ENCODE results near the gene KPNB1. TPM values are rescaled to one million over a fixed set of nuclear protein-coding genes. Genes with fewer than 3 reads are reported as not detected.
A peak's percentile ranks its signal among the peaks of the same experiment; 100 is the strongest.
"Not testable (repeated sequence)": the region's sequence is repeated elsewhere in the genome, so short reads cannot be mapped to it uniquely, and the experiment has no call there.

The KPNB1 gene
- polyA plus RNA-seq, 2 of the 4 experiments (the other 2 are of a cell fraction) = 315 to 358 TPM

DNA sequence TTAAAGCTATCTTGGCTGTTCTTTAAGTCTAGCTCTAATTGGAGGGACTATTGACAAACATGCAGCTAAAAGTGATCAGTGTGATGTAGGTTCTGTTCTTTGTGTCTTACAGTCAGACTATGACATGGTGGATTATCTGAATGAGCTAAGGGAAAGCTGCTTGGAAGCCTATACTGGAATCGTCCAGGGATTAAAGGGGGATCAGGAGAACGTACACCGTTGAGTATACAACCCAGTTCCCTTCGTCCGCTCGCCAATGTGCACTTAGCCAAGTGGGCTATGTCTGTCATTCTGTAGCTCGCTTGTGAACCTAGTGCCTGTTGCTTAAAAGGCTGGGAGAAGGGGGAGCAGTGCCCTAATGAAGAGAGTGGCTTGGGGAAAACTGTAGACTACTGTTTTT, 28.5 kb downstream of the KPNB1 start:
- DNase-seq (ENCODE audit: low read depth in 1 of 2, low spot score in 1 of 2) (no peak), FAIRE-seq (no peak), ATAC-seq (no peak)
- H3K9me3 ChIP-seq = no peaks in the 10 kb centered on the region
- CTCF ChIA-PET = interaction anchor here (0.6 to 9.4 kb wide), 9 partner anchors 14 to 129 kb away, joined by 3 to 106 read pairs (median 4); no protein-coding TSS in a partner anchor
- no peaks in the 10 kb centered on the region for H3K4me1 ChIP-seq
- H3K4me3 ChIP-seq = no peak overlapping the region
- H3K27ac ChIP-seq = no peak overlapping the region
- 77% methylated on average over 7 of the region's 7 CpGs for WGBS (ENCODE audit: missing lambda C conversion rate)
- TF ChIP-seq FOSL2 (IDR thresholded peaks at IDR 0.05) (no peak), FOSL2 (CRISPR knock-in tag; IDR thresholded peaks at IDR 0.05) (no peak), BHLHE40 (IDR thresholded peaks at IDR 0.05; ENCODE audit: low read depth, low read length) (no peak), HEYL (CRISPR knock-in tag; IDR thresholded peaks at IDR 0.05) (no peak), PHF8 (IDR thresholded peaks at IDR 0.05; ENCODE audit: borderline replicate concordance, low read depth) (no peak), EP300 (IDR thresholded peaks at IDR 0.05) (no peak), EHMT2 (IDR thresholded peaks at IDR 0.05; ENCODE audit: low read depth) (no peak)
- TF ChIP-seq, protein P1, sequence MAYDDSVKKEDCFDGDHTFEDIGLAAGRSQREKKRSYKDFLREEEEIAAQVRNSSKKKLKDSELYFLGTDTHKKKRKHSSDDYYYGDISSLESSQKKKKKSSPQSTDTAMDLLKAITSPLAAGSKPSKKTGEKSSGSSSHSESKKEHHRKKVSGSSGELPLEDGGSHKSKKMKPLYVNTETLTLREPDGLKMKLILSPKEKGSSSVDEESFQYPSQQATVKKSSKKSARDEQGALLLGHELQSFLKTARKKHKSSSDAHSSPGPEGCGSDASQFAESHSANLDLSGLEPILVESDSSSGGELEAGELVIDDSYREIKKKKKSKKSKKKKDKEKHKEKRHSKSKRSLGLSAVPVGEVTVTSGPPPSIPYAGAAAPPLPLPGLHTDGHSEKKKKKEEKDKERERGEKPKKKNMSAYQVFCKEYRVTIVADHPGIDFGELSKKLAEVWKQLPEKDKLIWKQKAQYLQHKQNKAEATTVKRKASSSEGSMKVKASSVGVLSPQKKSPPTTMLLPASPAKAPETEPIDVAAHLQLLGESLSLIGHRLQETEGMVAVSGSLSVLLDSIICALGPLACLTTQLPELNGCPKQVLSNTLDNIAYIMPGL (CRISPR knock-in tag; IDR thresholded peaks at IDR 0.05; ENCODE audit: borderline replicate concordance) = no peak
- TF ChIP-seq, protein P2, sequence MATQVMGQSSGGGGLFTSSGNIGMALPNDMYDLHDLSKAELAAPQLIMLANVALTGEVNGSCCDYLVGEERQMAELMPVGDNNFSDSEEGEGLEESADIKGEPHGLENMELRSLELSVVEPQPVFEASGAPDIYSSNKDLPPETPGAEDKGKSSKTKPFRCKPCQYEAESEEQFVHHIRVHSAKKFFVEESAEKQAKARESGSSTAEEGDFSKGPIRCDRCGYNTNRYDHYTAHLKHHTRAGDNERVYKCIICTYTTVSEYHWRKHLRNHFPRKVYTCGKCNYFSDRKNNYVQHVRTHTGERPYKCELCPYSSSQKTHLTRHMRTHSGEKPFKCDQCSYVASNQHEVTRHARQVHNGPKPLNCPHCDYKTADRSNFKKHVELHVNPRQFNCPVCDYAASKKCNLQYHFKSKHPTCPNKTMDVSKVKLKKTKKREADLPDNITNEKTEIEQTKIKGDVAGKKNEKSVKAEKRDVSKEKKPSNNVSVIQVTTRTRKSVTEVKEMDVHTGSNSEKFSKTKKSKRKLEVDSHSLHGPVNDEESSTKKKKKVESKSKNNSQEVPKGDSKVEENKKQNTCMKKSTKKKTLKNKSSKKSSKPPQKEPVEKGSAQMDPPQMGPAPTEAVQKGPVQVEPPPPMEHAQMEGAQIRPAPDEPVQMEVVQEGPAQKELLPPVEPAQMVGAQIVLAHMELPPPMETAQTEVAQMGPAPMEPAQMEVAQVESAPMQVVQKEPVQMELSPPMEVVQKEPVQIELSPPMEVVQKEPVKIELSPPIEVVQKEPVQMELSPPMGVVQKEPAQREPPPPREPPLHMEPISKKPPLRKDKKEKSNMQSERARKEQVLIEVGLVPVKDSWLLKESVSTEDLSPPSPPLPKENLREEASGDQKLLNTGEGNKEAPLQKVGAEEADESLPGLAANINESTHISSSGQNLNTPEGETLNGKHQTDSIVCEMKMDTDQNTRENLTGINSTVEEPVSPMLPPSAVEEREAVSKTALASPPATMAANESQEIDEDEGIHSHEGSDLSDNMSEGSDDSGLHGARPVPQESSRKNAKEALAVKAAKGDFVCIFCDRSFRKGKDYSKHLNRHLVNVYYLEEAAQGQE (IDR thresholded peaks at IDR 0.05) = no peak
- no peak overlapping the region for H3K4me2 ChIP-seq
- POLR2A ChIA-PET = no interaction called here

DNA sequence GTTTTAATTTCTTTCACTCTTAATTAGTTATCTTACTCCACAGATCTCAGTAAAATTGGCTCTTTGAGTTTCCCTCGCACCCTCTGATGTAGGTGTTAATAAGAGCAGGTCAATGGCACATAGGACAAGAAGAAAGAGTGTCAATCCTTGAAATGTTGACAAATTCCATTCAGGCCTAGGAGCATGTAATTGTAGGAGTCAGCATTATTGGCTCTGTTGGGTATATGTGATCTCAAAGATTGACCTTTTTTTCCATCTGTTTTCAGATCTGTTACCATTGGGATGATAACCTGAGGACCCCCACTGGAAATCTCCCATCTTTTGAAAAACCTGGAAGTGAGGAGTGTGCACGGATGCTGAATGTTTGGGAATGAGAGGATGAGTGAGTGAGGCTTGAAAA, 32.4 kb downstream of the KPNB1 start:
- FAIRE-seq = no peak
- no peak overlapping the region for H3K27ac ChIP-seq
- no peak for ATAC-seq
- peaks cover 23% of the 10 kb centered on the region; the same call in 2 of the 3 replicates for H3K4me1 ChIP-seq
- TF ChIP-seq EHMT2 (IDR thresholded peaks at IDR 0.05; ENCODE audit: low read depth) = no peak
- TF ChIP-seq MAFK (IDR thresholded peaks at IDR 0.05; ENCODE audit: partially characterized antibody) = peak; percentile 93
- no peak for DNase-seq (ENCODE audit: low read depth in 1 of 2, low spot score in 1 of 2)
- 91% methylated on average over 2 of the region's 2 CpGs for WGBS (ENCODE audit: missing lambda C conversion rate)
- no peak overlapping the region for H3K4me2 ChIP-seq
- H3K4me3 ChIP-seq = no peak overlapping the region
- no peaks in the 10 kb centered on the region for H3K9me3 ChIP-seq
- ChIA-PET CTCF (interaction anchor here (9.4 kb wide), 1 partner anchor 18 kb away, joined by 106 read pairs; no protein-coding TSS in a partner anchor), POLR2A (interaction anchor here (1.0 kb wide), 1 partner anchor 11 kb away, joined by 3 read pairs; no protein-coding TSS in a partner anchor)

DNA sequence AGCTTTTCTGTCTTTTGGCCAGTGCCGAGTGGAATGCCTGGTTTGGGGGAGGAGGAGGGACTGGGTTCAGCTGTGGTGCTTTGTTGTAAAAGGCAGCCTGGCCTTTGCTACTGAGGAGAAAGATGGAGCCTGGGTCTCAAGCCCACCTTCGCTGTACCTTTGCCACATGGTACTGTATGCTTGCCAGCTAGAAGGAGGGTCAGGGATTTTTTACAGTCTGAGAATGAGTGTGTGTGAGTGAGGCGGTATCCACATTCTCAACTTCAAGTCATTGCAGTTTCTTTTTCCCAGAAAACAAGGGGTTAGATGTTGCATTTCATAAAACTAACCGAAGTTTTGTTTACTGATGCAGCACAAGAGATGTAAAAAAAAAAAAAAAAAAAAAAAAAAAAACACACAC, 33.0 kb downstream of the KPNB1 start:
- H3K9me3 ChIP-seq; H3K4me3 ChIP-seq; DNase-seq (ENCODE audit: low read depth in 1 of 2, low spot score in 1 of 2); H3K4me2 ChIP-seq; FAIRE-seq; H3K27ac ChIP-seq; ATAC-seq: not testable (repeated sequence)
- CTCF ChIA-PET = interaction anchor here (0.7 to 9.4 kb wide), 2 partner anchors 18 to 1130 kb away, joined by 3 to 106 read pairs; no protein-coding TSS in a partner anchor
- peaks cover 28% of the 10 kb centered on the region; the same call in 2 of the 3 replicates for H3K4me1 ChIP-seq
- WGBS (ENCODE audit: missing lambda C conversion rate) = 86% methylated on average over 4 of the region's 4 CpGs
- POLR2A ChIA-PET = interaction anchor here (1.0 kb wide), 1 partner anchor 11 kb away, joined by 3 read pairs; no protein-coding TSS in a partner anchor

DNA sequence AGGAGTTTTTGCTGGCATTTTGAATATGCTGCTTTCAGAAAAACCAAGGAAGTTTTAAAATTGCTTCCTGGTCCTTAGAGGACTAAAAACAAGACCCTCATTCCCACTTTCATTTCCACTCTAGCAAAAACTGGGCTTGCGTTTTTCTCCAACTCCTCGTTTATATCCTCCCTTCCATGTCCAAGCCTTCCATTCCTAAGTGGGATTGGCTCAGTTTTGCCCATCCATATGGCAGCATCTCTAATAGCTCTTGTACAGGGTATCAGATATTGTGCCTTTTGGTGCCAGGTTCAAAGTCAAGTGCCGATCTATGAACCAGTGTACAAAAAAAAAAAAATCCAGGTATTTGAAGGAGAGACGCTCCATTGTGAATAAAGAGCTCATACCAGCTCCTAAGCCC, 34.3 kb downstream of the KPNB1 start:
- WGBS (ENCODE audit: missing lambda C conversion rate) = 96% methylated on average over 4 of the region's 4 CpGs
- ChIA-PET POLR2A (interaction anchor here (1.0 kb wide), 1 partner anchor 20 kb away, joined by 6 read pairs; no protein-coding TSS in a partner anchor), CTCF (interaction anchor here (0.6 to 3.0 kb wide), 8 partner anchors 10 to 117 kb away, joined by 3 to 13 read pairs (median 3); partner anchors contain the start of gene TBKBP1)
- Histone ChIP-seq H3K4me1 (peaks cover 29% of the 10 kb centered on the region; the same call in 2 of the 3 replicates), H3K9me3 (no peaks in the 10 kb centered on the region), H3K27ac (no peak overlapping the region), H3K4me3 (no peak overlapping the region), H3K4me2 (no peak overlapping the region)
- TF ChIP-seq TP53 (CRISPR knock-in tag; IDR thresholded peaks at IDR 0.05) = no peak
- TF ChIP-seq, protein P3, sequence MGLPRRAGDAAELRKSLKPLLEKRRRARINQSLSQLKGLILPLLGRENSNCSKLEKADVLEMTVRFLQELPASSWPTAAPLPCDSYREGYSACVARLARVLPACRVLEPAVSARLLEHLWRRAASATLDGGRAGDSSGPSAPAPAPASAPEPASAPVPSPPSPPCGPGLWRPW (IDR thresholded peaks at IDR 0.05) = no peak
- no peak for TF ChIP-seq CEBPB (IDR thresholded peaks at IDR 0.05)
- TF ChIP-seq SMC3 (IDR thresholded peaks at IDR 0.05) = no peak
- no peak for TF ChIP-seq GATA3 (IDR thresholded peaks at IDR 0.05; ENCODE audit: borderline replicate concordance)
- no peak for TF ChIP-seq HDAC2 (IDR thresholded peaks at IDR 0.05)
- no peak for FAIRE-seq
- no peak for DNase-seq (ENCODE audit: low read depth in 1 of 2, low spot score in 1 of 2)
- ATAC-seq = no peak

All from A549 (cell line).